B cell (primary cell): ENCODE results near the gene AK1. TPM values are rescaled to one million over a fixed set of nuclear protein-coding genes. Genes with fewer than 3 reads are reported as not detected.

Experiments used
- ATAC-seq: fragments of 200-7000 bp; cut with Tn5 transposase; one replicate; pipeline ENCODE4 v1.10.0; 2021; ENCODE audit warnings: low read depth, mild to moderate bottlenecking, moderate number of reproducible peaks, moderate library complexity
- CTCF ChIA-PET: fragments of 350-600 bp; sonication (Branson Sonifier 250); formaldehyde crosslinking; loops from one replicate; lab custom pipeline; 2021; ENCODE audit warnings: antibody characterized with exemption, inconsistent platforms; lab: Charles Lee
- POLR2A ChIA-PET: fragments of 350-600 bp; sonication (Branson Sonifier 250); formaldehyde crosslinking; loops from one replicate; lab custom pipeline; 2021; ENCODE audit warnings: antibody characterized with exemption; lab: Charles Lee
- DNase-seq: peaks from one replicate; pipeline ENCODE4 v3.0.0; 2013
- H2AFZ ChIP-seq: 2 replicates; pipeline ENCODE4 v1.6.1; 2012; ENCODE audit warnings: mild to moderate bottlenecking, low read depth, low read length; ENCODE audit not compliant: insufficient read depth, poor library complexity, severe bottlenecking
- H3K27ac ChIP-seq, 2 donors: 1 replicate in 1 of 2; 2 replicates in 1 of 2; pipeline ENCODE4 v1.5.1; 2012 to 2013; ENCODE audit warnings: low read length in 2 of 2, mild to moderate bottlenecking in 2 of 2, moderate library complexity in 1 of 2
- H3K27me3 ChIP-seq, 4 experiments: fragments of 200-600 bp in 1 of 4; sonication (generic) in 1 of 4; replicated peaks in 1 of 4; 1 replicate in 2 of 4; 2 replicates in 2 of 4; pipeline versions ENCODE4 v1.6.1 to v1.7.0; 2013 to 2016; ENCODE audit warnings: low read length in 3 of 4, mild to moderate bottlenecking in 2 of 4, mixed read lengths in 1 of 4, moderate library complexity in 1 of 4; ENCODE audit not compliant: insufficient read depth in 4 of 4, control insufficient read depth in 3 of 4; ENCODE audit errors: control extremely low read depth in 1 of 4
- H3K36me3 ChIP-seq, 2 experiments: replicated peaks in 1 of 2; 1 replicate in 1 of 2; 2 replicates in 1 of 2; pipeline versions ENCODE4 v1.6.1 to v1.7.1; 2013; ENCODE audit warnings: low read length in 1 of 2; ENCODE audit not compliant: insufficient read depth in 2 of 2, control insufficient read depth in 1 of 2; ENCODE audit errors: control extremely low read depth in 1 of 2, extremely low read depth in 1 of 2
- H3K4me1 ChIP-seq, 2 donors: fragments of 200-600 bp in 1 of 2; sonication (generic) in 1 of 2; 1 replicate in 1 of 2; 2 replicates in 1 of 2; pipeline versions ENCODE4 v1.5.1 to v1.6.1; 2013 to 2017; ENCODE audit warnings: low read length in 2 of 2; ENCODE audit not compliant: control insufficient read depth in 2 of 2, insufficient read depth in 2 of 2
- H3K4me2 ChIP-seq: replicated peaks from 2 replicates; pipeline ENCODE3; 2012; ENCODE audit warnings: mild to moderate bottlenecking, low read depth, low read length; ENCODE audit not compliant: poor library complexity, severe bottlenecking
- H3K4me3 ChIP-seq, 5 experiments: fragments of 200-600 bp in 1 of 5; sonication (generic) in 1 of 5; 1 replicate in 3 of 5; 2 replicates in 2 of 5; pipeline versions ENCODE4 v1.5.1 to v1.7.0; 2011 to 2016; ENCODE audit warnings: low read length in 4 of 5, mild to moderate bottlenecking in 4 of 5, low read depth in 2 of 5, control low read depth in 1 of 5, moderate library complexity in 1 of 5; ENCODE audit not compliant: insufficient read depth in 1 of 5; ENCODE audit errors: control extremely low read depth in 1 of 5, extremely low read depth in 1 of 5
- H3K79me2 ChIP-seq: fragments of 200-600 bp; sonication (generic); one replicate; pipeline ENCODE4 v1.6.0; 2016; ENCODE audit warnings: low read length; ENCODE audit not compliant: control insufficient read depth, insufficient read depth
- H3K9ac ChIP-seq: fragments of 200-600 bp; sonication (generic); 2 replicates; pipeline ENCODE4 v1.6.1; 2017; ENCODE audit warnings: mild to moderate bottlenecking, low read length, moderate library complexity
- H3K9me3 ChIP-seq, 3 donors: one replicate each; pipeline versions ENCODE4 v1.6.1 to v1.7.1; 2013; ENCODE audit warnings: low read length in 2 of 3; ENCODE audit not compliant: control insufficient read depth in 2 of 3, insufficient read depth in 1 of 3; ENCODE audit errors: control extremely low read depth in 1 of 3
- H4K20me1 ChIP-seq: 2 replicates; pipeline ENCODE4 v1.6.0; 2012; ENCODE audit warnings: mild to moderate bottlenecking, low read length; ENCODE audit not compliant: insufficient read depth, control insufficient read depth, poor library complexity, severe bottlenecking
- H3K27ac Mint-ChIP-seq: one replicate; pipeline ENCODE4 v1.8.0; 2021; ENCODE audit warnings: mixed read lengths
- H3K27me3 Mint-ChIP-seq: one replicate; pipeline ENCODE4 v1.8.0; 2021; ENCODE audit warnings: mixed read lengths
- H3K4me1 Mint-ChIP-seq: one replicate; pipeline ENCODE4 v1.8.0; 2021; ENCODE audit warnings: mixed read lengths
- H3K4me3 Mint-ChIP-seq: one replicate; pipeline ENCODE4 v1.8.0; 2021; ENCODE audit warnings: mixed read lengths
- H3K9me3 Mint-ChIP-seq: one replicate; pipeline ENCODE4 v1.8.0; 2022; ENCODE audit warnings: mixed read lengths; ENCODE audit not compliant: insufficient read depth
- CTCF ChIP-seq: fragments of 200-600 bp; IDR thresholded peaks from one replicate; pipeline ENCODE4 v1.8.0; 2022; ENCODE audit warnings: antibody characterized with exemption, mild to moderate bottlenecking
- EZH2 ChIP-seq: IDR thresholded peaks from 2 replicates; pipeline ENCODE4 v1.6.1; 2012; ENCODE audit warnings: borderline replicate concordance, low read depth, mild to moderate bottlenecking, moderate library complexity, low read length; ENCODE audit not compliant: insufficient read depth, poor library complexity, severe bottlenecking
- WGBS: methylation state at CpG from one replicate; pipeline ENCODE4 v1.1.5; 2013; ENCODE audit warnings: missing lambda C conversion rate; ENCODE audit not compliant: insufficient coverage; 5-methylcytosine and 5-hydroxymethylcytosine counted together
- intact Hi-C: fragments of 100-400 bp; cut with micrococcal nuclease; formaldehyde crosslinking; loops from one replicate; pipeline ENCODE4 v1.10.0; 2022
- polyA plus RNA-seq: library from polyadenylated mRNA; depleted of rRNA; stranded (reverse); fragments of >200 nt; gene quantifications from 2 replicates; pipeline ENCODE4 v1.2.3, GENCODE V29; 2012
- total RNA-seq, 2 donors: library from RNA; stranded (reverse); fragments of 120-200 nt in 1 of 2; gene quantifications; 1 replicate in 1 of 2; 2 replicates in 1 of 2; pipeline versions ENCODE4 v1.2.3 to v1.2.4, GENCODE V29; 2013 to 2022

Gene AK1
- total and polyA plus RNA-seq, 2 donors (not counting 1 experiment from before 2014, with no cell fraction given): 28.0 to 31.8 TPM

- peak overlapping the region; percentile 92 for H3K4me2 ChIP-seq
- 18% methylated on average over 15 of the region's 17 CpGs for WGBS
- ChIA-PET POLR2A (interaction anchor here (0.5 to 12.6 kb wide), 9 partner anchors 12 to 353 kb away, joined by 3 to 228 read pairs (median 3); partner anchors contain the start of gene ST6GALNAC4), CTCF (interaction anchor here (0.8 to 5.8 kb wide), 5 partner anchors 11 to 131 kb away, joined by 3 to 81 read pairs (median 4); partner anchors contain the start of genes CDK9 and ST6GALNAC4)
- H3K36me3 ChIP-seq: peaks cover 0 to 14% of the 10 kb centered on the region in 2 experiments
- peak overlapping the region; percentile 100 for H3K27ac Mint-ChIP-seq
- ATAC-seq: peak; percentile 6
- no peak for TF ChIP-seq CTCF
- TF ChIP-seq EZH2: no peak
- H3K9me3 Mint-ChIP-seq: no peaks in the 10 kb centered on the region
- H3K4me3 Mint-ChIP-seq: peak overlapping the region; percentile 92
- no peaks in the 10 kb centered on the region for H3K27me3 ChIP-seq
- H3K9ac ChIP-seq: peak overlapping the region; percentile 70
- DNase-seq: peak; percentile 57
- H3K27me3 Mint-ChIP-seq: no peaks in the 10 kb centered on the region
- H2AFZ ChIP-seq: peak overlapping the region; percentile 29
- peak overlapping the region; percentile 96 to 100 for H3K27ac ChIP-seq
- peak overlapping the region in 4 of 5 experiments; percentile 27 to 63 (median 33) for H3K4me3 ChIP-seq
- H3K4me1 ChIP-seq: peaks cover 58 to 87% of the 10 kb centered on the region in 2 donors
- H4K20me1 ChIP-seq: no peaks in the 10 kb centered on the region
- peaks cover 20% of the 10 kb centered on the region for H3K79me2 ChIP-seq
- peaks cover 61% of the 10 kb centered on the region for H3K4me1 Mint-ChIP-seq
- intact Hi-C loops: loop anchor here (2.0 kb wide), 1 partner anchor 41 kb away; no protein-coding TSS in a partner anchor
- no peaks in the 10 kb centered on the region for H3K9me3 ChIP-seq
These were observed 26.3 kb upstream of the AK1 start for GRCh38 chr9:127903557-127904475.
